ENCODE measurements around the gene CRYBB1. TPM values are rescaled to one million over a fixed set of nuclear protein-coding genes. Genes with fewer than 3 reads are reported as not detected.
A peak's percentile ranks its signal among the peaks of the same experiment; 100 is the strongest.

CRYBB1 gene
- total and polyA plus RNA-seq, 9 donors, result 0.69 to 2.5 (median 1.3) TPM

- no peak overlapping the region for H3K4me3 ChIP-seq (ENCODE audit: low read length)
- H3K9me3 ChIP-seq (replicated peaks; ENCODE audit: control insufficient read depth, low read depth, low read length), result no peaks in the 10 kb centered on the region
- H3K4me1 ChIP-seq (ENCODE audit: control insufficient read depth, insufficient read depth, low read length), result peaks cover 5% of the 10 kb centered on the region
- peaks cover 3% of the 10 kb centered on the region for H3K36me3 ChIP-seq (ENCODE audit: control insufficient read depth, insufficient read depth, low read length)
- WGBS (ENCODE audit: insufficient coverage), result 24% methylated on average over 6 of the region's 13 CpGs
- DNase-seq, result no peak
- H3K27ac ChIP-seq (ENCODE audit: low read length), result no peak overlapping the region
- no peaks in the 10 kb centered on the region for H3K27me3 ChIP-seq (ENCODE audit: control insufficient read depth, insufficient read depth, low read length)
These were observed 37.4 kb downstream of the CRYBB1 start for GRCh38 chr22:26580240-26580962.

DNA sequence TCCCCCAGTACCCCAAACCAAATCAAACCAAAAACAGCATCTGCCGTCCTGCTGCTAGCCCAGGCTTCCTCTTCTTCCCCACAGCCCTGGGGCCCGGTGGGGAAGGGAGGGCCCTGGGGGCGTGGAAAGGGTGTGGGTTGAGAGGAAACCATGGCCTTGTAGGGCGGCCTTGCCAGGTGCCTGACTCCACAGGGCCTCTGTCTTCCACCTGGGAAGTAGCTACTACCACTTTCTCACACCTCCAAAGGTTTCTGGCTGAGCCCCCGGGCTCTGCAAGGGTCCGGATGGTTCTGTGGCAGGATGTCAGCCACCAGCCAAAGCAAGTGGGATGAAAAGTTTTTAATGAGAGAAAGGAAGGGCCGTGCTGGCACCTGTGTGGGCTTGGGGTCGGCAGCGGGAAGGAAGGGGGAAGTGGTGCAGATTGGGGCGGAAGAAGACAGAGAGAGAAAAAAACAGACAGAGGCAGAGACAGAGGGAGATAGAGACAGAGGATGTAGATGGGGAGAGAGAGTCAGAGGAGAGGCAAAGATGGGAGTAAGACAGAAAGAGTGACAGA, 38.4 kb downstream of the CRYBB1 start:
- WGBS (ENCODE audit: insufficient coverage), result 33% methylated on average over 6 of the region's 10 CpGs
- Histone ChIP-seq H3K9me3 (replicated peaks; ENCODE audit: control insufficient read depth, low read depth, low read length) (no peaks in the 10 kb centered on the region), H3K27ac (ENCODE audit: low read length) (no peak overlapping the region), H3K4me3 (ENCODE audit: low read length) (no peak overlapping the region), H3K36me3 (ENCODE audit: control insufficient read depth, insufficient read depth, low read length) (peaks cover 3% of the 10 kb centered on the region), H3K4me1 (ENCODE audit: control insufficient read depth, insufficient read depth, low read length) (peaks cover 5% of the 10 kb centered on the region), H3K27me3 (ENCODE audit: control insufficient read depth, insufficient read depth, low read length) (no peaks in the 10 kb centered on the region)
- no peak for DNase-seq

DNA sequence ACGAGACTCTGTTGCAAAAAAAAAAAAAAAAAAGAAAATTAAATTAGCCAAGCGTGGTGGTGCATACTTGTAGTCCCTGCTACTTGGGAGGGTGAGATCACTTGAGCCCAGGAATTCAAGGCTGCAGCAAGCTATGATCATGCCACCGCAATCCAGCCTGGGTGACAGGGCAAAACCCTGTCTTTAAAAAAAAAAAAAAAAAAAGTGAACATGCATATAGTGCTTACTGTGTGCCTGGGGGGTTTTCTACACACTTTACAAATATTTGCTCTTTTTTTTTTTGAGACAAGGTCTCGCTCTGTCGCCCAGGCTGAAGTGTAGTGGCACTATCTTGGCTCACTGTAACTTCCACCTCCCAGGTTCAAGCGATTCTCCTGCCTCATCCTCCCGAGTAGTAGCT, 40.7 kb downstream of the CRYBB1 start:
- no peak overlapping the region for H3K27ac ChIP-seq (ENCODE audit: low read length)
- no peaks in the 10 kb centered on the region for H3K27me3 ChIP-seq (ENCODE audit: control insufficient read depth, insufficient read depth, low read length)
- no peaks in the 10 kb centered on the region for H3K9me3 ChIP-seq (replicated peaks; ENCODE audit: control insufficient read depth, low read depth, low read length)
- no peak overlapping the region for H3K4me3 ChIP-seq (ENCODE audit: low read length)
- WGBS (ENCODE audit: insufficient coverage), result 97% methylated on average over 6 of the region's 7 CpGs
- H3K4me1 ChIP-seq (ENCODE audit: control insufficient read depth, insufficient read depth, low read length), result peaks cover 5% of the 10 kb centered on the region
- no peaks in the 10 kb centered on the region for H3K36me3 ChIP-seq (ENCODE audit: control insufficient read depth, insufficient read depth, low read length)
- no peak for DNase-seq

DNA sequence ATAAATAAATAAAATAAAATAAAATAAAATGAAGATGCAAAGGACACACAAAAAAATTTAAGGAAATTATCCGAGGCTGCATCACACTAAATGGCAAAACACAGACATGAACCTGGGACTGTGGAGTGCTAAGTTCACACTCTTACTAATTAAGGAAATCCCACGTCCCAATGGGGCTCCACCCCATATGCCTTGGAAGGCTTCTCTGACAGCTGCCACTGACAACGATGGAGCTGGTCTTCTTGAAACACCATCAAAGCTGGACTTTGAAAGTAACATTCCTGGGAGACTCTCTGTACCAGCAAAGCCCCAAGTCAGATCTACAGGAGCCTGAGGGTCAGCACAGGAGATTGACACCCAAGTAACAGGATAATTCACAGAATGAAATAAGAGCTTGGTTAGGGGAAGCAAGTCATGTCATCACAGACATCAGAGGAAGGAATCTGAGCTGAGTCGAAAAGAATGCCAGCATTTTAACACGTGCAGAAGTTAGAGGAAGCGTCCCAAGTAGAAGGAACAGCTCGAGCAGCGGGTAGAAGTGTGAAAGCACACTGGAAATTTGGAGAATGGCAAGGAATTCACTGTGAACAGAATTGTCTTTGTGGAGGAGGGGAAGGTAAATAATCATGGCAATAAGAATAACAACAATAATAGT, 41.7 kb downstream of the CRYBB1 start:
- Histone ChIP-seq H3K36me3 (ENCODE audit: control insufficient read depth, insufficient read depth, low read length) (no peaks in the 10 kb centered on the region), H3K27ac (ENCODE audit: low read length) (no peak overlapping the region), H3K4me1 (ENCODE audit: control insufficient read depth, insufficient read depth, low read length) (peaks cover 5% of the 10 kb centered on the region), H3K27me3 (ENCODE audit: control insufficient read depth, insufficient read depth, low read length) (no peaks in the 10 kb centered on the region), H3K4me3 (ENCODE audit: low read length) (no peak overlapping the region), H3K9me3 (replicated peaks; ENCODE audit: control insufficient read depth, low read depth, low read length) (no peaks in the 10 kb centered on the region)
- WGBS (ENCODE audit: insufficient coverage), result 31% methylated on average over 7 of the region's 8 CpGs
- peak; percentile 59 for DNase-seq

DNA sequence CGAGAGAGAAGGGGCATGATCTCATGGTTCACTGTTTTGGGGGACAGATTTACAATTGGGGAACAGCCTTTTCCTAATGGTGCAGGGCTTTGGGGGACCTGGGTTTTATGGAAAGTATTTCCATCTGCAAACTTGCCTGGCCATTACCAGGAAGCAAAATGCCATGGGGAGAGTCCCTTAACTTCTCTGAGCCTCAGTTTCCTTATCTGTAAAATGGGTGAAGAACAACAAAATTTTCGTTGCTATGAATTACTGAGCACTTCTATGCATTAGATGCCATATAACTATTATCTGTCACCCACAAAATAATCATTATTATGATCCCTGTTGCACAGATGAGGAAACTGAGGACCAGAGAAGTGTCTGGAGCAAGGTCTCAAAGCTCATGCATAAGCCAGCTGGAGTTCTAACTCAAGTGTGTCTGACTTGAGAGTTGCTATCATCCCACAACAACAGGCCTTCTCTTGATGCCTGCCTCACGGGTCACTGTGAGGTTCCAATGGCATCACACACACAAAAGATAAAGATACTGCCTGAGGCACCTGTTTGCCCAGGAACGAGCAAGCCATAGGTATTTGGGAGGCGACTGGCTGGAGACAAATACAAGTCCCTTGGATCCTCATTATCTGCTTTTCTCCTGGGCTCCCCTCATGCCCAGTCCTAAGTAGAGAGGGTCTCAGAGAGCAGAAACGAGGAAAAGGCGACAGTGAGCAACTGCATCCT, 43.7 kb downstream of the CRYBB1 start:
- H3K4me1 ChIP-seq (ENCODE audit: control insufficient read depth, insufficient read depth, low read length), result peaks cover 5% of the 10 kb centered on the region
- no peaks in the 10 kb centered on the region for H3K9me3 ChIP-seq (replicated peaks; ENCODE audit: control insufficient read depth, low read depth, low read length)

GRCh38 chr22:26573026-26573662, 44.7 kb downstream of the CRYBB1 start:
- no peaks in the 10 kb centered on the region for H3K27me3 ChIP-seq (ENCODE audit: control insufficient read depth, insufficient read depth, low read length)
- 48% methylated on average over 7 of the region's 10 CpGs for WGBS (ENCODE audit: insufficient coverage)
- H3K4me3 ChIP-seq (ENCODE audit: low read length), result no peak overlapping the region
- no peaks in the 10 kb centered on the region for H3K9me3 ChIP-seq (replicated peaks; ENCODE audit: control insufficient read depth, low read depth, low read length)
- no peaks in the 10 kb centered on the region for H3K36me3 ChIP-seq (ENCODE audit: control insufficient read depth, insufficient read depth, low read length)
- DNase-seq, result peak; percentile 80
- no peak overlapping the region for H3K27ac ChIP-seq (ENCODE audit: low read length)
- H3K4me1 ChIP-seq (ENCODE audit: control insufficient read depth, insufficient read depth, low read length), result peaks cover 5% of the 10 kb centered on the region

More for the DNA sequence above, 43.7 kb downstream of the CRYBB1 start:
- WGBS (ENCODE audit: insufficient coverage), result 86% methylated on average over 1 of the region's 7 CpGs
- H3K27me3 ChIP-seq (ENCODE audit: control insufficient read depth, insufficient read depth, low read length), result no peaks in the 10 kb centered on the region
- no peak for DNase-seq
- no peak overlapping the region for H3K4me3 ChIP-seq (ENCODE audit: low read length)
- H3K27ac ChIP-seq (ENCODE audit: low read length), result peak overlapping the region; percentile 37
- no peaks in the 10 kb centered on the region for H3K36me3 ChIP-seq (ENCODE audit: control insufficient read depth, insufficient read depth, low read length)

GRCh38 chr22:26570864-26571525, 46.8 kb downstream of the CRYBB1 start:
- no peaks in the 10 kb centered on the region for H3K27me3 ChIP-seq (ENCODE audit: control insufficient read depth, insufficient read depth, low read length)
- H3K9me3 ChIP-seq (replicated peaks; ENCODE audit: control insufficient read depth, low read depth, low read length), result no peaks in the 10 kb centered on the region
- H3K4me1 ChIP-seq (ENCODE audit: control insufficient read depth, insufficient read depth, low read length), result peaks cover under 1% of the 10 kb centered on the region
- no peaks in the 10 kb centered on the region for H3K36me3 ChIP-seq (ENCODE audit: control insufficient read depth, insufficient read depth, low read length)
- H3K4me3 ChIP-seq (ENCODE audit: low read length), result no peak overlapping the region
- H3K27ac ChIP-seq (ENCODE audit: low read length), result no peak overlapping the region
- 83% methylated on average over 13 of the region's 13 CpGs for WGBS (ENCODE audit: insufficient coverage)
- DNase-seq, result no peak

GRCh38 chr22:26570115-26570514, 47.7 kb downstream of the CRYBB1 start:
- no peaks in the 10 kb centered on the region for H3K9me3 ChIP-seq (replicated peaks; ENCODE audit: control insufficient read depth, low read depth, low read length)
- no peak overlapping the region for H3K27ac ChIP-seq (ENCODE audit: low read length)
- H3K36me3 ChIP-seq (ENCODE audit: control insufficient read depth, insufficient read depth, low read length), result no peaks in the 10 kb centered on the region
- WGBS (ENCODE audit: insufficient coverage), result 57% methylated on average over 8 of the region's 10 CpGs
- H3K27me3 ChIP-seq (ENCODE audit: control insufficient read depth, insufficient read depth, low read length), result no peaks in the 10 kb centered on the region
- no peaks in the 10 kb centered on the region for H3K4me1 ChIP-seq (ENCODE audit: control insufficient read depth, insufficient read depth, low read length)
- DNase-seq, result no peak
- no peak overlapping the region for H3K4me3 ChIP-seq (ENCODE audit: low read length)

DNA sequence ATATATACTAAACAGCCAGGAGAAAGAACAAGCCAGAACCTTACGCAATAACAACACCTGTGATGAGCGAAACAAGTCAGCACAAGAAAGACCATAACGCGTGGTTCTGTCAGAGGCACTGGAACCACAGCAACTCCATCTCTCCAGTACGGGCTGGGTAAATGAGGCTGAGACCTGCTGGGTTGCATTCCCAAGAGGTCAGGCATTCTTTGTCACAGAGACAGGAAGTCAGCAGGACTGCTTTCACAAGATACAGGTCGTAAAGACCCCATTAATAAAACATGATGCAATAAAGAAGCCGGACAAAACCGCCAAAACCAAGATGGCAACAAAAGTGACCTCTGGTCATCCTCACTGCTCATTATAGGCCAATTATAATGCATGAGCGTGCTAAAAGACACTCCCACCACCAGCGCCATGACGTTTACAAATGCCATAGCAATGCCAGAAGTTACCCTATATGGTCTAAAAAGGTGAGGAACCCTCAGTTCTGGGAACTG, 49.6 kb downstream of the CRYBB1 start:
- 48% methylated on average over 4 of the region's 11 CpGs for WGBS (ENCODE audit: insufficient coverage)

More for the DNA sequence above, 49.6 kb downstream of the CRYBB1 start:
- Histone ChIP-seq H3K27me3 (ENCODE audit: control insufficient read depth, insufficient read depth, low read length) (no peaks in the 10 kb centered on the region), H3K4me1 (ENCODE audit: control insufficient read depth, insufficient read depth, low read length) (no peaks in the 10 kb centered on the region), H3K9me3 (replicated peaks; ENCODE audit: control insufficient read depth, low read depth, low read length) (no peaks in the 10 kb centered on the region), H3K36me3 (ENCODE audit: control insufficient read depth, insufficient read depth, low read length) (peaks cover 3% of the 10 kb centered on the region), H3K27ac (ENCODE audit: low read length) (no peak overlapping the region), H3K4me3 (ENCODE audit: low read length) (no peak overlapping the region)
- no peak for DNase-seq
